ENCODE measurements around the gene THBS2.

Gene THBS2

DNA sequence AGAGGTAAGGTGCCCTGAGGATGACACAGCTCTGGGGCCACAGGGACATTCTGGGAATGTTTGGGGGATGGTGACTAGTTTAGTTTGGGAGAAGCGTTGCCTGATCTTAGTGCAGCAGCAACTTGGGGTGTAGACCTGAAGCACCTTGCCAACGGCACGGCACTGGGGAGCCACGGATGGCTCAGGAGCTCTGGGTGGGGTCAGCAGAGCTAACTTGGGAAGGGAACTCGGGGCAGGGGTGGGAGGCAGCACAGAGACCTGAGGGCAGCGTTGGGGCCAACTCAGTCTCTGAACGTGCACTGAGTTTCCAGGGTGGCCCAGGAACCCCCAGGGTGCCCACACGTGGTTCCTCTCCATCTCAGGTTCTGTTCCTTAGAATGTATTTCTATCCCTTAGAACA lies 14.9 kb downstream of the THBS2 start:
- DNase-seq (ENCODE audit: low read depth): no peak
- TF ChIP-seq, protein P1, sequence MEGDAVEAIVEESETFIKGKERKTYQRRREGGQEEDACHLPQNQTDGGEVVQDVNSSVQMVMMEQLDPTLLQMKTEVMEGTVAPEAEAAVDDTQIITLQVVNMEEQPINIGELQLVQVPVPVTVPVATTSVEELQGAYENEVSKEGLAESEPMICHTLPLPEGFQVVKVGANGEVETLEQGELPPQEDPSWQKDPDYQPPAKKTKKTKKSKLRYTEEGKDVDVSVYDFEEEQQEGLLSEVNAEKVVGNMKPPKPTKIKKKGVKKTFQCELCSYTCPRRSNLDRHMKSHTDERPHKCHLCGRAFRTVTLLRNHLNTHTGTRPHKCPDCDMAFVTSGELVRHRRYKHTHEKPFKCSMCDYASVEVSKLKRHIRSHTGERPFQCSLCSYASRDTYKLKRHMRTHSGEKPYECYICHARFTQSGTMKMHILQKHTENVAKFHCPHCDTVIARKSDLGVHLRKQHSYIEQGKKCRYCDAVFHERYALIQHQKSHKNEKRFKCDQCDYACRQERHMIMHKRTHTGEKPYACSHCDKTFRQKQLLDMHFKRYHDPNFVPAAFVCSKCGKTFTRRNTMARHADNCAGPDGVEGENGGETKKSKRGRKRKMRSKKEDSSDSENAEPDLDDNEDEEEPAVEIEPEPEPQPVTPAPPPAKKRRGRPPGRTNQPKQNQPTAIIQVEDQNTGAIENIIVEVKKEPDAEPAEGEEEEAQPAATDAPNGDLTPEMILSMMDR (conservative IDR thresholded peaks at IDR 0.05; ENCODE audit: low read length): no peak
- no peak overlapping the region for H3K4me3 ChIP-seq (ENCODE audit: low read length)

DNA sequence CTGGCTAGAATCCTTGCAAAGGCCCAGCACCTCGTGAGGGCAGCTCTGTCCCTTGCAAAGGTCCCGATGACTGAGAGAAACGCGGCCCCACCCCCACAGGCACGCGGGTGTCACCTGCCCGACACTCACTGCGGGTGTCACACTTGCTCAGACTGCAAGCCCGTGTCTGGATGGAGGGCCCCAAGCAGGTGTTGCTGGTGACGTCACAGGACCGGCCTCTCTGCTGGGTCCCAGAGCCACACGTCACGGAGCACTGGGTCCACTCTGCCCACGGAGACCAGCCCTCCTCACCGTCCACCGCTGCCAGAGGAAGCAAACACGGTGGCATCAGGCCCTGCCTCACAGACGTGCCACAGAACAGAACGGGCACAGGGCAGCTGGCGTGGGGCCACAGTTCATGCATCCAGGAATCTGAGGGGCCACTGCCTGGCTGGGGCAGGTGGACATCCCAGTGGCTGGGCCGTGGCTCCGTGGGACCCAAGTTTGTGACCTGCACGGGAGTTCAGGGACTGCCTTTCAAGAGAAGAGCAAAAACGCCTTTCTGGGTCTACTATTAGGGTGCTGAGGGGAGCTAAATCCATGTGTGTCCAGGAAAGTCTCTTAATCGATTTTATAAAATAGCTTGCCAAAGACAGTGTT lies 16.0 kb downstream of the THBS2 start:
- no peak overlapping the region for H3K4me3 ChIP-seq (ENCODE audit: low read length)
- TF ChIP-seq, protein P1 (conservative IDR thresholded peaks at IDR 0.05; ENCODE audit: low read length): no peak
- DNase-seq (ENCODE audit: low read depth): no peak

DNA sequence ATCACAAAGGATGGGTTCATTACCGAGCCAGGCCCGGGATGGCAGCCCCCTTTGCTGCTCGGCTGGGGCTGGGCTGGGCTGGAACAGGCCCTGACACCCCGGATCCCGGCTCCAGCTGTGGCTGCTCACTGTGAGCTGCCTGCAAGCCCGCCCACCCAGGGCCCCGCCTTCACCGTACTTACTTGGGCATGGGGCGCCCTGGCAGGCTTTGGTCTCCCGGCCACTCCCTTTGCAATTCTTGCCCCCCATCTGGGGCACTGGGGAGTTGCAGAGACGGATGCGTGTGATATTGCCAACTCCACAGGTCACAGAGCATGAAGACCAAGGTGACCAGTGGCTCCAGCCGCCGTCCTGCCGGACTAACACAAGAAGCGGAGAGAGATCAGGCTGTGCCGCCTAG lies 16.7 kb downstream of the THBS2 start:
- no peak for DNase-seq (ENCODE audit: low read depth)
- TF ChIP-seq, protein P1 (conservative IDR thresholded peaks at IDR 0.05; ENCODE audit: low read length): no peak
- H3K4me3 ChIP-seq (ENCODE audit: low read length): no peak overlapping the region

DNA sequence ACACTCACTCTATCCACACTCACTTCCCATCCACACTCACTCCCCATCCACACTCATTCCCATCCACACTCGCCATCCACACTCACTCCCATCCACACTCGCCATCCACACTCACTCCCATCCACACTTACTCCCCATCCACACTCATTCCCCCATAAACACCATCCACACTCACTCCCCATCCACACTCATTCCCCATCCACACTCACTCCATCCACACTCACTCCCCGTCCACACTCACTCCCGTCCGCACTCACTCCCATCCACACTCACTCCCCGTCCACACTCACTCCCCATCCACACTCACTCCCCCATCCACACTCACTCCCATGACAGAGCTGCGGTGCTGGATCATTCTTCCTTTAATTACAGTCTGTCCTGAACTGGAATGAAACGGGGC lies 17.1 kb downstream of the THBS2 start:
- DNase-seq (ENCODE audit: low read depth): no peak
- TF ChIP-seq, protein P1 (conservative IDR thresholded peaks at IDR 0.05; ENCODE audit: low read length): no peak
- H3K4me3 ChIP-seq (ENCODE audit: low read length): no peak overlapping the region

DNA sequence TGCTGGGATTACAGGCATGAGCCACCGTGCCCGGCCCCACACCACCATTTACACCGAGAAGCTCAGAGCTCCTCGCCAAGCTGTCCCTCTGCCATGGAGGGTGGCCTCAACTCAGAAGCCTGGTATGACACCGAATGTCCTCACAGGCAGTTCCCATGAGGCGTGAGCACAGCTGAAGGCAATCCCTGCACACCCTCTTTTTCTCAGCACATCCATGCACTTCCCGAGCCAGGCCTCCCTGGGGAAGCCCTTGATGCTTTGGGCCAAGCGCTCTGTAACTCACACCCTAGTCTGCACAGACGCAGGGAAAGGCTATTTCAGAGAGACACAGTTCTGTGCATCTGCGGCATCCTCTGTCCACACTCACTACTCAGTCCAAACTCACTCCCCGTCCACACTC lies 18.4 kb downstream of the THBS2 start:
- TF ChIP-seq, protein P1 (conservative IDR thresholded peaks at IDR 0.05; ENCODE audit: low read length): no peak
- no peak for DNase-seq (ENCODE audit: low read depth)
- H3K4me3 ChIP-seq (ENCODE audit: low read length): no peak overlapping the region

DNA sequence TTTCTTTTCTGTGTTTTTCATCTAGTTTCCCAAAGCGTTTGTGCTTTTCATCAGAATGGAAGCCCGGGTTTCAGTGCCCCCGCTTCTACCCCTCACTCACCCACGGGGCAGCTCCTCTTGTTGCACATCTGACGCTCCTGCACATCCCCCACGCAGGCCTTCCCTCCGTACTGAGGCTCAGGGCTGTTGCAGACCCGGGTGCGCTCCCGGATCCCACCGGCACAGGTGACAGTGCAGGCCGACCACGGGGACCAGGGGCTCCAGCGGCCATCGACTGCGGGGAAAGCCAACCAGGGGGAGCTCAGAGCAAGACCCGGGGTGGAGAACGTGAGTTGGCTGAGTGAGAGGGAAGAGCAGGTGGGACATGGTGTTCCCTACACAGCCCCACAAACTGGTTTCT lies 19.0 kb downstream of the THBS2 start:
- H3K4me3 ChIP-seq (ENCODE audit: low read length): no peak overlapping the region
- TF ChIP-seq, protein P1 (conservative IDR thresholded peaks at IDR 0.05; ENCODE audit: low read length): no peak
- no peak for DNase-seq (ENCODE audit: low read depth)

DNA sequence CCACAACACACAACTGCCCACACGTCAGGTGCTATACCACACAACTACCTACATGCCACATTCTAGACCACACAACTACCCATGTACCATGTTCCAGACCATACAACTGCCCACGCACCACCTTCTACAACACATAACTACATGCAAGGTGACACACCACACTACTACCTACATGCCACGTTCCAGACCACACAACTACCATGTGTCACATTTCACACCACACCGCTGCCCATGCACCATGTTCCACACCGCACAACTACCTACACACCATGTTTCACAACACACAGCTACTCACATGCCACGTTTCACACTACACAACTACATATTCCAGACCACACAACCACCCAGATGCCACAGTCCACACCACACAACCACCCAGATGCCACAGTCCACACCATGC lies 19.8 kb downstream of the THBS2 start:
- DNase-seq (ENCODE audit: low read depth): no peak
- H3K4me3 ChIP-seq (ENCODE audit: low read length): no peak overlapping the region
- TF ChIP-seq, protein P1 (conservative IDR thresholded peaks at IDR 0.05; ENCODE audit: low read length): no peak
